ENCODE data around the gene POM121.
"Not testable (repeated sequence)": the region's sequence is repeated elsewhere in the genome, so short reads cannot be mapped to it uniquely, and the experiment has no call there.

DNA sequence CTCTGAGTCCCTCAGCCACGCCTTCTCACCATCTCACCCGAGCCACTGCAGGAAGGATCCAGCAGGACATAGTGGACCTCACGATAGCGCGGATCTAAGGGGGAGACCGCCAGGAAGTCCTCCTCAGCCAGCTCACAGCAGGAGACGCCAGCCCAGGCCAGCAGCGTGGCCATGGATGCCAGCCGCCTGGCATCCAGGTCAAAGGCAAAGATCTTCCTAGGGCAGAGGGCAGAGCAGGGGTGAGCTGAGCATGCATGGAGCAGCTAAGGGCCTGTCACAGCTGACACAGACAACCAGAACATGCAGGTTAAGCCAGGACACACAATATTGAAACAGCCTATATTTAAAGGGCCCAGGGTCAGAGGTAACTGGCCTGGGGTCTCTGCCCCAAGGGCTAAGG, 24.4 kb downstream of the POM121 start:
- TF ChIP-seq, protein P1, sequence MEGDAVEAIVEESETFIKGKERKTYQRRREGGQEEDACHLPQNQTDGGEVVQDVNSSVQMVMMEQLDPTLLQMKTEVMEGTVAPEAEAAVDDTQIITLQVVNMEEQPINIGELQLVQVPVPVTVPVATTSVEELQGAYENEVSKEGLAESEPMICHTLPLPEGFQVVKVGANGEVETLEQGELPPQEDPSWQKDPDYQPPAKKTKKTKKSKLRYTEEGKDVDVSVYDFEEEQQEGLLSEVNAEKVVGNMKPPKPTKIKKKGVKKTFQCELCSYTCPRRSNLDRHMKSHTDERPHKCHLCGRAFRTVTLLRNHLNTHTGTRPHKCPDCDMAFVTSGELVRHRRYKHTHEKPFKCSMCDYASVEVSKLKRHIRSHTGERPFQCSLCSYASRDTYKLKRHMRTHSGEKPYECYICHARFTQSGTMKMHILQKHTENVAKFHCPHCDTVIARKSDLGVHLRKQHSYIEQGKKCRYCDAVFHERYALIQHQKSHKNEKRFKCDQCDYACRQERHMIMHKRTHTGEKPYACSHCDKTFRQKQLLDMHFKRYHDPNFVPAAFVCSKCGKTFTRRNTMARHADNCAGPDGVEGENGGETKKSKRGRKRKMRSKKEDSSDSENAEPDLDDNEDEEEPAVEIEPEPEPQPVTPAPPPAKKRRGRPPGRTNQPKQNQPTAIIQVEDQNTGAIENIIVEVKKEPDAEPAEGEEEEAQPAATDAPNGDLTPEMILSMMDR (IDR thresholded peaks at IDR 0.05; ENCODE audit: poor library complexity), result not testable (repeated sequence)
- TF ChIP-seq EZH2 (IDR thresholded peaks at IDR 0.05; ENCODE audit: borderline replicate concordance), result not testable (repeated sequence)
